CD4-positive, alpha-beta T cell treated with Interleukin-21 for 1 hour (primary cell): ENCODE results near the gene MGAM2.

Experiments
- DNase-seq: peaks from one replicate; pipeline ENCODE4 v3.0.0-alpha.2; 2020

MGAM2 gene

DNA sequence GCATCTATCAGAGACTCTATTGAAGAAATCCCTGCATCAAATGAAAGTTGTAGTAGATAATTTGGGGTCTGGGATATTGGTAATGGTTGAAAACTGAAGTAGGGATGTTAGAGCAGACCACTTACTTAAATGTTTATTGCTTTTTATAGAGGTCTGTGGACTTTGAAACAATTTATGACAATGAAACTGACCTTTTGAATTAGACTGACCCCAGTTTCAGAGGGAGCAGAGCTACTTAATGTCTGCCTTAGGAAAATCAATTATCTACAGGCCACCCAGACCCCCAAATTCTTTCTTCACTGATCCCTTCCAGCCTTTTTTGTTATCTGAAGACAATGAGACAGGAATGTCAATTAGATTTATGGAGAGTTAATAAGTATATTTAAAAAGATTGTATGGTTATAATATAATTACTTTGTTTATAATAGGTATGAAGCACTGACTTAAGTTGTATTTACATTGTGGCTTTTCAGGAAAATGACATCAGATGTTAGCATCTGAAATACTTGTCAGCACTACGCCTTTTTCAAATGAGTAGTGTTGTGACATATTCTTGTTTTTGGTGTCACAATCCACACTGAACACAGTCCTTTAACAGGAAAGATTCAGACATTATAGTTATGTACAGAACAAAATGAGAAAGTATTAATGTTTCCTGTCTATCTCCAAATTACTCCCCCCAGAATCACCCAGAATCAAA lies 13.9 kb downstream of the MGAM2 start:
- no peak for DNase-seq

DNA sequence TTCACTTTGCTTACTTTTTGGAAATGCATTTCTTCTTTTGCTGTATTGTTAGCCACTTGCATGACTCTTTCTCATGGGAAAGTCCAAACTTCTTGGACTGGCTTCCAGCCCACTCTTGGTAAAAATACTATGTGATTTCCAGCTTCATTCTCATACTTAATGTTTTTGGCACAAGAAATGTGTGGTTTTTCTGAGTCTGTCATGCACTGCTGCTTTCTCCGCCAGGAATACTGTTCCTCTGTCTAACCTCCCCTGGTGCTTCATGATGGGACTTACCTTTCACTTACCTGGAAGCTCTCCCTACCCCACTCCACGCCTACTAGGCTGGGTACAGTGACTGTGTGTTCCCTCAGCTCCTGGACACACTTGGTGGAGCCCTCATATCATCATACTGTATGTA lies 18.7 kb downstream of the MGAM2 start:
- no peak for DNase-seq

DNA sequence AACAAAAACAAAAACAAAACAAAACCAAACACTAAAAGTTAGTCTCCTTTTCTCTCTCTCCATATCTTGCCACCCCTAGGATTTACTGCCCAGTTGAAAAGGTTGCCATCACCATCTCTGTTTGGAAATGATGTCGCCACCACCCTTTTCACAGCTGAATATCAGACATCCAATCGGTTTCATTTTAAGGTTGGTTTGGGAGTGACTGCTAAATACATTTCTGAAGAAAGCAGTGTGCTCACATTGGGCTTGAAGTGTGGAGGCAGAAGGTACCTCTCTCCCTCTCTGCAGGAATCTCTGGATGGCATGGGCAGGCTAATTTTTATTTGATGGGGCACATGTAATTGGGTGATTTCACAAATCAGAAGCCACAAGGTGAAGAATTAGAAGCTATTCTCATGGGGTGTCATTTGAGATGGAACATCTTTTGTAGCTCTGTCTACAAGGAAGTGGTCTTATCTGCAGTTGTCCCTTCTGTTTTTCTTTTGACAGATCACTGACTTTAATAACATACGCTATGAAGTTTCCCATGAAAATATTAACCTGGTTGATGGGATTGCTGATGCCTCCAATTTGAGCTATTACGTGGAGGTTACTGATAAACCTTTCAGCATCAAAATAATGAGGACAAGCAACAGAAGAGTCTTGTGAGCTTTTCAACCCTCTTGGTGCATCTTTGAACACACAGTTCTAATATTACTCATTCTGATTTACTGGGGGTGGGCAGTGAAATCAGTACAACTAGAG lies 20.1 kb downstream of the MGAM2 start:
- no peak for DNase-seq

DNA sequence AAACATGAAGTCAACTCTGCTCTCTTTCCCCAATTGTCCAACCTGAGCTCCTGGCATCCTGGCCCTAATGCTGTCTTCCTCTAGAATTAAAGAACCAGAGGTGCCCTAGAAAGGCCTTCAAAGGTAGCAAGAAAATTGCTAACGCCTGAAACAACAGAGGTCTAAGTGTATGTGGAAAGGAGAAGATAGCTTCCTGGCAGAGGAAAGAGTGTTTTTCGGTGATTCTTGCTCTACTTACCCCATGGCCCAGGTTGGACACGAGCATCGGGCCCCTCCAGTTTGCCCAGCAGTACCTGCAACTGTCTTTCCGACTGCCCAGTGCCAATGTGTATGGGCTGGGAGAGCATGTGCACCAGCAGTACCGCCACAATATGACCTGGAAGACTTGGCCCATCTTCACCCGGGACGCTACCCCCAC lies 22.2 kb downstream of the MGAM2 start:
- no peak for DNase-seq

DNA sequence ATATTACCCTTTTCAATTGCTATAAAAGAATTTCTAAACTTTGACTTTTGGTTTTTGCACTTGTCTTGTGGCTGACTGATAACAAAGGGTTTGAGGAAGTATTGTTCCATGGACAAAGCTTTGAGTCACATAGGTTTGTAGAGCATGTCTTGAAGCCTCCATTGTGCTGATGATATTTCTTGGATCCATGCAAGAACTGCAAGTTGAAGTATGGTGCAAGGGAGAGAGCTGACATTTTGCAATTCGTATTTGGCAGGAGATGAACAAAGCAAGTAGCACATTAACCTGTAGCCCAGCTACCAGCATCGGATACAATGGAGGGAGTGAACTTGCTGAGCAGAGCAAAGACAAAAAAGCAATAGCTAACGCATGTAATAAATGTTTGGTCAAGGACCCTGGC lies 23.4 kb downstream of the MGAM2 start:
- DNase-seq, result no peak

DNA sequence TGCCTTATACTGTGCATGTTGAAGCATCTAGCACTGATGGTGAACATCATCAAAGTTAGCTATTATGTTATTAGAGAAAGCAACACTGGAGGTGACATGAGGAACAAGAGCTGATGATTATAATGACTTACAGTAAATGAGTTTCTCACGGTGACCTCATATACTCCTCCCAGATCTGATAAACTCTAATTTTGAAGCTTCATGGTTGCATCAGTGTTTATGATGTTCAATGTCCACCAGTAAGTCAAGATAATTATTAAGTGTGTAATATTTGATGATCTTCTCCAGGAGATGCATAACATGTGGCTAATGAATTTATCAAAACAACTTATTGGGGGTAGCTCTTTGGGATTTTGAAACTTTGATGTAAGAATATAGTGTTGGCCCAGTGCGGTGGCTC lies 27.5 kb downstream of the MGAM2 start:
- DNase-seq, result no peak

DNA sequence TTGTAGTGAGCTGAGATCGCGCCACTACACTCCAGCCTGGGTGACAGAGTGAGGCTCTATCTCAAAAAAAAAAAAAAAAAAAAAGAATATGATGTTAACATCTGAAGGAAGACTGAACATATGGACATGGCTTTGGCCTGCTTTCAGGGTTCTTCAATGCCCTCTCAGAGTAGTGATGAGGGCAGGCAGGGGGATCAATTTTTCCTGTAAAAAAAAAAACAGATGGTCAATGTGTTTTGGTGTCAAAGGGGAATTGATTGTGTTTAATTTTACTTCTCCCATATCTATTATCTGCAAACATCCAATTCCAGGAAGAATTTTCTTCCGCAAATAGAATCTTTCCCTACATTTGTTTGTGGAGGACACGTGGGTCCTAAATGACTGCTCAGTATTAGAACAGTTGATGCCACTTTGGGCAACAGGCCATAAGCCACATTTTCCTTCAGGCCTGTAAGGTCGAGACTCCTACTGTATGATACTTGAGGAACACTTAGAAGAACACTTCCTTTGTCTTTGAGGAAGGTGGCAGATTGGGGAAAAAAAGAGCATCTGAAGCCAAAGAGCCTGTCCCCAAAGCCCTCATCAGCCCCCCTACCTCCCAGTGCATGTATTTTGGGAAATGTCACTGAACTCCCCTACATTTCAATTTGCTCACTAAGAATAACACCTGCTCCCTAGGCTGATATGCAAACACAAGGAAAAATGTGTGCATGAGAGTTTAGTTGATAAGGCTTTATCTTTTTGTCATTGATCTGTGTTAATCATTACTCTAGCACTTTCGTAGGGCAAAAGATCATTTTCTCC lies 28.3 kb downstream of the MGAM2 start:
- DNase-seq, result no peak

DNA sequence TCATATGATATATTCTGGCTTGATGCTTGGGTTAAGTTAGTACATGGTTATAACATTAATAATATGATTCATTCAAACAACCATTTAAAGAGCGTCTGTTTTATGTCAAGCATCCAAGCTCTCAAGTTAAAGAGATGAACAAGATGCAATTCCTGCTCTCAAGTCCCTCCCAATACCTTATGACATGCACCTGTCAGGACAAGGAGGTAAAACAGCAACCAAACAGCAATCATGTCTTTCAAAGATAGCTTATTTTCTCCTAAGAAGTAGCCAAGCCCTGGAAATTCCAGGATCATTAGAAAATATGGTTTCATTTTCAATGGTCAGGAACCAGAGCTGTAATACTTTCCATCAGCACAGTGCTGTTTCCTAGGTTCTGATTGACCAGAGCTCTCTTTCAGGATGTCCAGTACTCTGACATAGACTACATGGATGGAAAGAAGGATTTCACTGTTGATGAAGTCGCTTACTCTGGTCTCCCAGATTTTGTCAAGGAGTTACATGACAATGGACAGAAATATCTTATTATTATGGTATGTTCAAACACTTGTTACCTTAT lies 29.0 kb downstream of the MGAM2 start:
- DNase-seq, result no peak

DNA sequence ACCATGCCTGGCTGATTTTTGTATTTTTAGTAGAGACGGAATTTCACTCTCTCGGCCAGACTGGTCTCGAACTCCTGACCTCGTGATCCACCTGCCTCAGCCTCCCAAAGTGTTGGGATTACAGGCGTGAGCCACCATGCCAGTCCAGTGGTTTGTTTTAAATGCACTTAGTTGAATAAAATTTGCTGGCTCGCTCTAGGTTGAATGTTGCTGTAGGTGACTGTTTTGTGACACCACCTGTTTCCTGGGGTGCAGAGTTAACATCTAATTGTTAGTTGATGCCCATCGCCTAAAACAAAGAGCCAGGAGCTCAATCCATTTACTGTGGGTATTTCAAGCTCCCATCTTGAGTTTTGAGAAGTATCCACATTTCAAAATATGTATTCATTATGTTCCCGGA lies 31.2 kb downstream of the MGAM2 start:
- no peak for DNase-seq

DNA sequence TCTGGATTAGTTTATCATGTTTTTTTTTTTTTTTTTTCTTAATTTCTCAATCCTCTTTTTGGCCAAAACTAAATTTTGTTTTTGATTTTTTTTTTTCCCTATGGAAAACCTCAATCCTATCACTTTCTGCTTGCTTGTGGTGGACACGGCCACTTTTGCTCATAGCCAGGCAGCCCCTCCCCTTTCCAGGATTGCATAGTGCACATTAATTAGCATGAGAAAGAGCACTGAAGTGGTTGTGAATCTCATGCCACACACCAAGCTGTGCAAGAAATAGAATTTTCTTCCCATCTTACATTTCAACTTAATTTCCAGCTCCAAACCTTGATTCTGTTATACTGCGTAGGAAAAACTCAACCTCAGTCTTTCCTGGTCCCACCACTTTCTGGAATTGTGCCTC lies 34.6 kb downstream of the MGAM2 start:
- DNase-seq, result no peak

DNA sequence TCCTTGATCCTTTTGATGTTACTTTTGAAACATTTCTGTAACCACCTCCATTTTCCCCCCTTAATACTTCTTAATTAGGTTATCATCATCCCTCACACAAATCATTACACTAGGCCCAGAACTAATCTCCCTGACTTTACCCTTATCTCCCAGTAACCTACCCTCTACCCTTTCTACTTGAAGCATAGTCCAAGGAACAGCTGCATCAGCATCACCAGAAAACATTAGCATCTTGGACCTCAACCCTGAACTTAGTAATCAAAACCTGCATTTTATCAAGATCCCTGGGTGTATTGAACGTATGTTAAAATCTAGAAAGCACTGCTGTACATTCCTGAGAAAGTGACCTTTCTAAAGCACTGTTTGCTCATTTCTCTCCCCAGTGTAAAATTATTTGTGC lies 38.8 kb downstream of the MGAM2 start:
- DNase-seq, result no peak

DNA sequence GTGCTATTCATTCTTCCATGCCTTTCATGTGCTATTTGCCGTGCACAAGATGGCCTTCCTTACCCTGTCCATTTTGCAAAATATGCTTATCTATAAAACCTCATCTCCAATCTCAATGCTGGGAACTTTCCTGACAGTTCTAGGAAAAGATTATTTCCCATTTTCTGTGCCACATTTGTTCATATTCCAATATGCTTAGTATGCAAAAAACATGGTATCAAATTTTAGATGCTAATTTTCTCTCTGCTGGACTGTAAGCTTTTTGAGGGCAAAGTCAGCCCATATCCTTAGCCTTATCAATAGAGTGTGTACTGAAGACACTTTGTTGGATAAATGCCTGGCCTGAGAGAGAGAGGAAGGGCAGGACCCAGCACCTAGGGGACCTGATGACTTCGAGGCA lies 39.4 kb downstream of the MGAM2 start:
- no peak for DNase-seq

DNA sequence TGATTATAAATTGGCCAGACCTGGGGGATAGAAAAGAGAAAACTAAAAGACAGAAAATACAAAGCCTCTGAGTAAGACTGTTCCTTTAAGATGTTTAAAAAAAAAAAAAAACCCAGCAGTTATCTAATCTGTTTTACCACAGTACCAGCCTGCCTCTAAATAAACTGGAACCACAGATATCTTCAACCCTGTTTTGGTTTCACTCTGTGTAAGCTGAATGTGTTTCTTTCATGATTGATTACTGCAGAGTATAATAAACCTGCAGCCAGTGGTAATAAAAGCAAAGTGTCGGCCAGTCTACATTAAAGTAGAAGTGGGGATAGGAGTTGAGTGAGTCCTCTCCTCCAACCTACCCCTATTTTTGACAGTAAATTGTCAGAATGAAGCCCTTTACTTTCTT lies 40.6 kb downstream of the MGAM2 start:
- no peak for DNase-seq

DNA sequence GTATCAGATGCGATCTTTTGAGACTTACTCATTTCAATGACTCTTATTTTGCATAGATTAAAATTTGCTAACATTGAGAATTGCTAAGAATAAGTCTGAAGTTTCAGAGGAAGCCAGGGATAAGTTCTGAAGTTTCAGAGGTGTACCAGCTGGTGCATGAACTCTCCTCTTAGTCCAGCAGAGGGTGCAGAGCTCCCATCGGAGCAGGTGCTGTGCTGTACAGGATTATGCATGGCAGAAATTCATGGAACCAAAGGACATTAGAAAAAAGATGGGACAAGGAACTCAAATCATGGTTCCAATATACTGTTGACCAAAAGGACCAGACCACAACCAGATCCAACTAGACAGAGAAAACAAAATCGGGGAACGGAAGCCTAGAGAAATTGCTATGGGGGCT lies 41.9 kb downstream of the MGAM2 start:
- no peak for DNase-seq

DNA sequence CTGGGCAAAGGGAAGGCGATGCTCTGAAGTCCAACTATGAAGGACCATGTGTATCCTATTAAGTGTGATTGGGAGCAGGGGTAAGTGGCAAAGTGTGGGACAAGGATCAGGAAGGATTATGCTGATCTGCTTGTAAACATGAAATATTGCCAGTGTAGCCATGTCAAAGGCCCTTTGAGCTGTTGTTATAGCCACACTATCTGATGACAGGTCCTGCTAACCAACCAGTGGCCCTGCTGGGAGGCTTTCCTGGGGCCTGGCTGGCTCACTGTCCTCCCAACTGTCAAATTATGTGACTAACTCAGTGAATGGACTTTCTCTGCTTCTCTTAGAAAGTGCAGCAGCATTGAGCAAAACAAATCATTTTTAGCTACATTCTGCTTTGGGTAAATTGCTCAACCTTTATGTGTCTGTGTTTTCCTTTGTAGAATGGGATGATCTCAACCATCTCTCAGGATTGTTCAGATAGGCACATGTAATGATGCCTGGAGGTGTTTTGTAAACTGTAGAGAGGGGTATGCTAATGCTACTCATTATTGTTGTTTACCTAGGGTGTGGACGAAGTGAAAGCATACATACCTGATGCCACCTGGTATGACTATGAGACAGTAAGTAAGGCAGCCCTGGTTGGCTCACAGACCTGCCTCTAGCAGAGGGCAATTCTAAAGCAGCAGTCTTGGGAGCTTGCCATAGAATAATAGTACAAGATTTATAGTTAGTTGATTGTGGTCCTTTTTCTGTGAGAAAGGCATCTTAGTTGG lies 47.4 kb downstream of the MGAM2 start:
- no peak for DNase-seq

DNA sequence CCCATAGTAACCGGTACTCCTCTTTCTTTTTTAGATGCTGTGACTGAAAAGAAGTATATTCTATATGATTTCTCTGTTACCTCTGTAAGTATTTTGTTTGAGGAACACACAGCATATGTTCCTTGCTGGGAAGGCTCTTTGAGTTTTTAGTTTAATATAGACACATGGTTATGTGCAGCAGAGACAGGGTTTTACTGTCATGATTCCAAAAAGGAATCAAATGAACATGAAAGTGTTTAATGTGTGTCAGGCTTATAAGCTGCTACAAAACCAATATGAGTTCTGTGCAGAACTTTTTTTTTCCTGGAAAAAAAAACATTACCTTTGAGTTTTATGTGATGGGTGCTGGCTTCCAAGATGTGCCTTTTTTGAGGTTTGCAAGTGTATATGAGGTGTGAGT lies 50.4 kb downstream of the MGAM2 start:
- no peak for DNase-seq

DNA sequence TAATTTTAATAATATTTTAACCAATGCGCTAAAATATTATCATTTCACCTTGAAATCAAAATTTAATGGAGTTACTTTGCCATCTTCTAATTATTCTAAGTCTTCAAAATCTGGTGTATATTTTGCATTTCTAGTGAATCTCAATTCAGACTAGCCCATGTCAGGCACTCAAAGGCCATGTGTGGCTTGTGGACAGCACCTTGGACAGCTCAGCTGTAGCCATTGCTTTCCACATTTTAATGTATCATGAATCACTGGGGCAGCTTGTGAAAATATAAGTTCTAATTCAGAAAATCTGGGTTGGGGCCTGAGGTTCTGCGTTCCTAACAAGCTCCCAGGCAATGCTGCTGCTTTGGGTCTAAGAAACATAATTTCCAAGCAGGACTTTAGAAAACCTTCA lies 57.2 kb downstream of the MGAM2 start:
- DNase-seq, result no peak

DNA sequence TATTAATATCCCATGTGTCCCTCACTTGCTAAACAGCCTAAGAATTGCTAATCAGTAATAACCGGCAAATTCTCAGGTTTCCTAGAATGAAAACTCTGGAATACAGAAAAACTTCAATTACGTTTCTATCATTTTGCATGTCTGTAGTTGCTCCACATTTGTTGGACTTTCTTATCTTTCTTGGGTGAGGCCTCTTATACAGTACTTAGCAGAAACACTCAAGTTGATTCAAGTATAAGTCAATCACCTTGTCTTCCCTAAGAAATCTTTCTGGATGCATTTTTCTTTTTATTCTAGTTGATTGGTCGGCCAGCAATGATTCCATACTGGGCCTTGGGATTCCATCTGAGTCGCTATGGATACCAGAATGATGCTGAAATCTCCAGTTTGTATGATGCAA lies 61.4 kb downstream of the MGAM2 start:
- DNase-seq, result no peak

DNA sequence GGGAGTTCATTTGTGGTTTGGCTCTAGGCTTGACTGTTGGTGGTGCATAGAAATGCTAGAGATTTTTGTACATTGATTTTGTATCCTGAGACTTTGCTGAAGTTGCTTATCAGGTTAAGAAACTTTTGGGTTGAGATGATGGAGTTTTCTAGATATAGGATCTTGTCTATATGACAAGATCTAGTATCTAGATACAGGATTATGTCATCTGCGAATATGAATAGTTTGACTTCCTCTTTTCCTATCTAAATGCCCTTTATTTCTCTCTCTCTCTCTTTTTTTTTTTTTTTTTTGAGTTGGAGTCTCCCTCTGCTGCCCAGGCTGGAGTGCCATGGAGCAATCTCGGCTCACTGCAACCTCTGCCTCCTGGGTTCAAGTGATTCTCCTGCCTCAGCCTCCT lies 62.9 kb downstream of the MGAM2 start:
- no peak for DNase-seq

DNA sequence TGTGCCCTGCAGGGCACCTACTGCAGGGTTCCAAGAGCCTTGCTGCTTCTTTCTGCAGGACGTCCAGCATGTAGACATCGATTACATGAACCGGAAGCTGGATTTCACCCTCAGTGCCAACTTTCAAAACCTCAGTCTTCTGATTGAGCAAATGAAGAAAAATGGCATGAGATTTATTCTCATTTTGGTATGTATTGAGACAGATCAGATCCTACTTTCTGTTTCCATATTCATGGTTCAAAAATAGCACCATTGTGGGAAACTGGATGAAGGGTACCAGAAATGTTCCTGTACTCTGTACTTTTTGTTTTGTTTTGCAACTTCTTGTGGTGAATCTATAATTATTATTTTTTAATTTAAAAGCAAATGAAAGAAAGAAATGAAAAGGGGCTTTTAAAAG lies 64.1 kb downstream of the MGAM2 start:
- DNase-seq, result no peak

DNA sequence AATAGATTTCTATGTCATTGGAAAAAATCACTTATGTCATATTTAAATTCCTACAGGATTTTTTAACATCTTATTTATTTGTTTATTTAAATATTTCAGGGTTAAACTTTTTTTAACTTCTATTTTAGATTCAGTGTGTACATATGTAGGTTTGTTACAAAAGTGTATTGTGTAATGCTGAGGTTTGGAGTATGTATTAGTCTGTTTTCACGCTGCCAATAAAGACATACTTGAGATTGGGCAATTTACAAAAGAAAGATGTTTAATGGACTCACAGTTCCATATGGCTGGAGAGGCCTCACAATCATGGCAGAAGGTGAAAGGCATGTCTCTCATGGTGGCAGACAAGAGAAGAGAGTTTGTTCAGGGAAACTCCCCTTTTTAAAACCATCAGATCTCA lies 65.4 kb downstream of the MGAM2 start:
- no peak for DNase-seq

DNA sequence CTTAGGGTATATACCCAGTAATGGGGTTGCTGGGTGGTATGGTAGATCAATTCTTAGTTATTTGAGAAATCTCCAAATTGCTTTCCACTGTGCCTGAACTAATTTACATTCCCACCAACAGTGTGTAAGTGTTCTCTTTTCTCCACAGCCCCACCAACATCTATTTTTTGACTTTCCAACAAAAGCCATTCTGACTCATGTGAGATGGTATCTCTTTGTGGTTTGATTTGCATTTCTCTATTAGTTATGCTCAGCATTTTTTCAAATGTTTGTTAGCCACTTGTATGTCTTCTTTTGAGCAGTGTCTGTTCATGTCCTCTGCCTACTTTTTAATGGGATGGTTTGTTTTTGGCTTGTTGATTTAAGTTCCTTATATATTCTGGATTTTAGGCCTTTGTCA lies 66.4 kb downstream of the MGAM2 start:
- no peak for DNase-seq

DNA sequence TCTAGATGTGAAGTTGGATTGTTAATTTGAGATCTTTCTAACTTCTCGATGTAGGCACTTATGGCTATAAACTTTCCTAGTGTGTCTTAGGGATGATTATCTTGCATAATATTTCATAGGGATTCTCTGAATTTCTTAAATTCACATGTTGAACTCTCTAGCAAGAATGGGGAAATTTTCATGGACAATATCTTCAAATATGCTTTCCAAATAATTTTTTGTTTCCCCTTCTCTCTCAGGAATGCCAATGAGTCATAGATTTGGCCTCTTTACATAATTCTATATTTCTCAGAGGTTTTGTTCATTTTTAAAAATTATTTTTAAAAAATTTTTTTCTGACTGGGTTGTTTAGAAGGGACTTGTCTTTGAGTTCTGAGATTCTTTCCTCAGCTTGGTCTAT lies 68.9 kb downstream of the MGAM2 start:
- DNase-seq, result no peak
